GM23338 (cell line): ENCODE measurements around the gene PACSIN1. TPM values are rescaled to one million over a fixed set of nuclear protein-coding genes. Genes with fewer than 3 reads are reported as not detected.

Source experiments
- ATAC-seq: fragments of 200-7000 bp; cut with Tn5 transposase; 3 replicates; pipeline ENCODE4 v1.9.1; 2020
- DNase-seq: peaks from one replicate; pipeline ENCODE4 v3.0.0-alpha.2; 2015; ENCODE audit warnings: low spot score
- H2AFZ ChIP-seq: fragments of 200-600 bp; sonication (generic); 2 replicates; pipeline ENCODE4 v1.8.0; 2016; ENCODE audit warnings: antibody characterized with exemption, mild to moderate bottlenecking, moderate library complexity
- H3F3A ChIP-seq: fragments of 200-600 bp; sonication (generic); replicated peaks from 2 replicates; pipeline ENCODE4 v1.8.0; 2017; ENCODE audit warnings: antibody characterized with exemption, mixed run types, low read depth
- H3K27ac ChIP-seq: fragments of 200-600 bp; sonication (generic); 2 replicates; pipeline ENCODE4 v1.6.1; 2016; ENCODE audit warnings: low read depth
- H3K27me3 ChIP-seq: fragments of 200-600 bp; sonication (generic); 2 replicates; pipeline ENCODE4 v1.8.0; 2016; ENCODE audit warnings: mild to moderate bottlenecking, mixed run types, moderate library complexity; ENCODE audit not compliant: insufficient read depth
- H3K36me3 ChIP-seq: fragments of 200-600 bp; sonication (generic); 2 replicates; pipeline ENCODE4 v1.8.0; 2016; ENCODE audit warnings: mild to moderate bottlenecking; ENCODE audit not compliant: insufficient read depth
- H3K4me1 ChIP-seq: fragments of 200-600 bp; sonication (generic); 2 replicates; pipeline ENCODE4 v1.8.0; 2016; ENCODE audit warnings: mild to moderate bottlenecking, moderate library complexity; ENCODE audit not compliant: insufficient read depth
- H3K4me2 ChIP-seq: fragments of 200-600 bp; sonication (generic); 2 replicates; pipeline ENCODE4 v1.7.1; 2017; ENCODE audit warnings: mixed run types
- H3K4me3 ChIP-seq: fragments of 200-600 bp; sonication (generic); 2 replicates; pipeline ENCODE4 v1.6.1; 2016; ENCODE audit warnings: mixed run types
- H3K79me2 ChIP-seq: fragments of 200-600 bp; sonication (generic); replicated peaks from 2 replicates; pipeline ENCODE4 v1.8.0; 2017; ENCODE audit warnings: mild to moderate bottlenecking; ENCODE audit not compliant: insufficient read depth
- H3K9me2 ChIP-seq: fragments of 200-600 bp; sonication (generic); 2 replicates; pipeline ENCODE4 v1.8.0; 2017; ENCODE audit not compliant: insufficient read depth
- H4K20me1 ChIP-seq: fragments of 200-600 bp; sonication (generic); replicated peaks from 2 replicates; pipeline ENCODE4 v1.8.0; 2017; ENCODE audit warnings: mild to moderate bottlenecking; ENCODE audit not compliant: insufficient read depth
- H3K27ac Mint-ChIP-seq: 2 replicates; pipeline ENCODE4 v1.8.0; 2020; ENCODE audit warnings: inconsistent platforms, mild to moderate bottlenecking, moderate library complexity, mixed read lengths
- H3K27me3 Mint-ChIP-seq: 3 replicates; pipeline ENCODE4 v1.8.0; 2022; ENCODE audit warnings: low read depth, mild to moderate bottlenecking, moderate library complexity, mixed read lengths, inconsistent platforms; ENCODE audit not compliant: insufficient read depth, poor library complexity
- H3K36me3 Mint-ChIP-seq: 3 replicates; pipeline ENCODE4 v1.8.0; 2021; ENCODE audit warnings: low read depth, mild to moderate bottlenecking, inconsistent platforms, moderate library complexity, mixed read lengths
- H3K4me1 Mint-ChIP-seq: 3 replicates; pipeline ENCODE4 v1.8.0; 2020; ENCODE audit warnings: mild to moderate bottlenecking, inconsistent platforms, mixed read lengths
- H3K4me3 Mint-ChIP-seq: 3 replicates; pipeline ENCODE4 v1.8.0; 2021; ENCODE audit warnings: moderate library complexity, mild to moderate bottlenecking, inconsistent platforms, mixed read lengths
- H3K9me3 Mint-ChIP-seq: 3 replicates; pipeline ENCODE4 v1.8.0; 2020; ENCODE audit warnings: moderate library complexity, mild to moderate bottlenecking, inconsistent platforms, mixed read lengths
- CREB1 ChIP-seq: fragments of 250-450 bp; sonication (Bioruptor Pico); IDR thresholded peaks from 2 replicates; pipeline ENCODE4 v1.5.0; 2020; ENCODE audit warnings: low read depth, mild to moderate bottlenecking, moderate library complexity
- EZH2 ChIP-seq: fragments of 200-600 bp; sonication (generic); IDR thresholded peaks from one replicate; pipeline ENCODE4 v1.8.0; 2017; ENCODE audit warnings: antibody characterized with exemption, mild to moderate bottlenecking, low read depth; ENCODE audit not compliant: unreplicated experiment
- EZH2phosphoT487 ChIP-seq: fragments of 200-600 bp; sonication (generic); IDR thresholded peaks from one replicate; pipeline ENCODE4 v1.8.1; 2018; ENCODE audit warnings: antibody characterized with exemption; ENCODE audit not compliant: unreplicated experiment
- JUNB ChIP-seq: IDR thresholded peaks from one replicate; pipeline ENCODE4 v1.6.1; 2016; ENCODE audit warnings: antibody characterized with exemption; ENCODE audit not compliant: unreplicated experiment
- NANOG ChIP-seq: IDR thresholded peaks from 2 replicates; pipeline ENCODE4 v1.6.1; 2016; ENCODE audit warnings: antibody characterized with exemption, borderline replicate concordance
- POLR2AphosphoS5 ChIP-seq: IDR thresholded peaks from 2 replicates; pipeline ENCODE4 v1.6.1; 2016; ENCODE audit warnings: antibody characterized with exemption, low read depth
- REST ChIP-seq: IDR thresholded peaks from one replicate; pipeline ENCODE4 v1.6.1; 2018; ENCODE audit warnings: antibody characterized with exemption; ENCODE audit not compliant: unreplicated experiment
- STAT1 ChIP-seq: IDR thresholded peaks from one replicate; pipeline ENCODE4 v1.6.1; 2016; ENCODE audit warnings: antibody characterized with exemption; ENCODE audit not compliant: unreplicated experiment
- ZNF114 ChIP-seq: fragments of 250-450 bp; sonication (Bioruptor Pico); IDR thresholded peaks from 2 replicates; pipeline ENCODE4 v1.5.0; 2020; ENCODE audit warnings: mild to moderate bottlenecking, moderate library complexity
- ZNF331 ChIP-seq: fragments of 250-450 bp; sonication (Bioruptor Pico); IDR thresholded peaks from 2 replicates; pipeline ENCODE4 v1.5.0; 2020; ENCODE audit warnings: low read depth, mild to moderate bottlenecking, moderate library complexity
- ZNF462 ChIP-seq: fragments of 250-450 bp; sonication (Bioruptor Pico); IDR thresholded peaks from 2 replicates; pipeline ENCODE4 v1.5.0; 2020; ENCODE audit warnings: mild to moderate bottlenecking, moderate library complexity
- polyA plus RNA-seq: library from polyadenylated mRNA; unstranded; fragments of >200 nt; fragmentation: Nextera tagmentation; extraction: Ambion mirVana; gene quantifications from 2 replicates; pipeline ENCODE4 v1.2.1, GENCODE V29; 2016
- total RNA-seq: library from RNA; depleted of rRNA; stranded (reverse); fragments of >200 nt; shearing (Covaris generic); gene quantifications from 2 replicates; pipeline ENCODE4 v1.2.3, GENCODE V29; 2014
- TF ChIP-seq, protein P1 (sequence below), 2 experiments: fragments of 200-600 bp in 1 of 2; sonication (generic) in 1 of 2; conservative IDR thresholded peaks; 2 replicates each; pipeline versions ENCODE4 v1.5.1 to v1.6.1; 2016 to 2017; ENCODE audit warnings: antibody characterized with exemption in 2 of 2, low read depth in 2 of 2, mild to moderate bottlenecking in 2 of 2, moderate library complexity in 1 of 2
- TF ChIP-seq, protein P2 (sequence below): IDR thresholded peaks from 2 replicates; pipeline ENCODE4 v1.6.1; 2016; ENCODE audit warnings: antibody characterized with exemption

Gene PACSIN1
- total and polyA plus RNA-seq, 2 experiments from 2014 or later: 5.2 to 8.7 TPM

DNA sequence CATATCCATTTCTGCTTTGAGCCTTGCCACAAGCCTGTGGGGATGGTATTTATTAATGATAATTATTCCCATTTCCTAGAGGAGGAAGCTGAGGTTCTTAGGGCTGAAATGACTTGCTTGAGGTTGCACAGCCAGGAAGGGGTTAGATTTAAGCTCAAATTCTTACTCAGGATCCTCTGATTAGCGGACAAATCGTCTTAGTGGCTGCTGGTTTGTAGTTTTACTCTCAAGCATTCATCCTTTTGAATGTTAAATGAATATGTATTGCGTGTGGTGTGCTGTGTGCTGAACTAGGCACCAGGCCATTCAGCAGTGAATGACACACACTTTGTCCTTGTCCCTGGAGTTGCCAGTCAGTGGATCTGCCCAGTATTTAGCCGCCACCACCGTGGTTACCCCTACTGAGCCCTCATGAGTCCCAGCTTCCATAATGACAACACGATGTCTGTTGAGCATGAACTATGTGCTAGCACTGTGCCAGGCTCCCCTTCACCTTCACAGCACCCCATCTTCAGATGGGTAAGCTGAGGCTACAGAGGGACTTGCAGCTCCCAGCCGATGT, 10.0 kb downstream of the PACSIN1 start:
- H2AFZ ChIP-seq: no peak overlapping the region
- no peaks in the 10 kb centered on the region for H3K27me3 ChIP-seq
- Mint-ChIP-seq H3K4me1 (peaks cover 3% of the 10 kb centered on the region), H3K36me3 (peaks cover 9% of the 10 kb centered on the region; the same call in 1 of the 3 replicates), H3K9me3 (peaks cover 10% of the 10 kb centered on the region), H3K27me3 (peaks cover 7% of the 10 kb centered on the region), H3K27ac (no peak overlapping the region), H3K4me3 (no peak overlapping the region)
- DNase-seq: no peak
- TF ChIP-seq ZNF462 (CRISPR knock-in tag) (no peak), ZNF331 (CRISPR knock-in tag) (no peak), STAT1 (no peak), EZH2 (no peak), REST (no peak), POLR2AphosphoS5 (no peak), ZNF114 (CRISPR knock-in tag) (no peak), CREB1 (CRISPR knock-in tag) (no peak), NANOG (no peak), EZH2phosphoT487 (no peak), JUNB (no peak)
- TF ChIP-seq, protein P1, sequence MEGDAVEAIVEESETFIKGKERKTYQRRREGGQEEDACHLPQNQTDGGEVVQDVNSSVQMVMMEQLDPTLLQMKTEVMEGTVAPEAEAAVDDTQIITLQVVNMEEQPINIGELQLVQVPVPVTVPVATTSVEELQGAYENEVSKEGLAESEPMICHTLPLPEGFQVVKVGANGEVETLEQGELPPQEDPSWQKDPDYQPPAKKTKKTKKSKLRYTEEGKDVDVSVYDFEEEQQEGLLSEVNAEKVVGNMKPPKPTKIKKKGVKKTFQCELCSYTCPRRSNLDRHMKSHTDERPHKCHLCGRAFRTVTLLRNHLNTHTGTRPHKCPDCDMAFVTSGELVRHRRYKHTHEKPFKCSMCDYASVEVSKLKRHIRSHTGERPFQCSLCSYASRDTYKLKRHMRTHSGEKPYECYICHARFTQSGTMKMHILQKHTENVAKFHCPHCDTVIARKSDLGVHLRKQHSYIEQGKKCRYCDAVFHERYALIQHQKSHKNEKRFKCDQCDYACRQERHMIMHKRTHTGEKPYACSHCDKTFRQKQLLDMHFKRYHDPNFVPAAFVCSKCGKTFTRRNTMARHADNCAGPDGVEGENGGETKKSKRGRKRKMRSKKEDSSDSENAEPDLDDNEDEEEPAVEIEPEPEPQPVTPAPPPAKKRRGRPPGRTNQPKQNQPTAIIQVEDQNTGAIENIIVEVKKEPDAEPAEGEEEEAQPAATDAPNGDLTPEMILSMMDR (conservative IDR thresholded peaks at IDR 0.05; ENCODE audit: low read depth in 2 of 2): no peak
- TF ChIP-seq, protein P2, sequence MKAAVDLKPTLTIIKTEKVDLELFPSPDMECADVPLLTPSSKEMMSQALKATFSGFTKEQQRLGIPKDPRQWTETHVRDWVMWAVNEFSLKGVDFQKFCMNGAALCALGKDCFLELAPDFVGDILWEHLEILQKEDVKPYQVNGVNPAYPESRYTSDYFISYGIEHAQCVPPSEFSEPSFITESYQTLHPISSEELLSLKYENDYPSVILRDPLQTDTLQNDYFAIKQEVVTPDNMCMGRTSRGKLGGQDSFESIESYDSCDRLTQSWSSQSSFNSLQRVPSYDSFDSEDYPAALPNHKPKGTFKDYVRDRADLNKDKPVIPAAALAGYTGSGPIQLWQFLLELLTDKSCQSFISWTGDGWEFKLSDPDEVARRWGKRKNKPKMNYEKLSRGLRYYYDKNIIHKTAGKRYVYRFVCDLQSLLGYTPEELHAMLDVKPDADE: no peak
- H4K20me1 ChIP-seq: no peaks in the 10 kb centered on the region
- no peak for ATAC-seq
- H3K4me1 ChIP-seq: no peaks in the 10 kb centered on the region; the same call in 1 of the 2 replicates
- H3K4me3 ChIP-seq: no peak overlapping the region
- H3K27ac ChIP-seq: no peak overlapping the region
- no peaks in the 10 kb centered on the region for H3F3A ChIP-seq
- no peaks in the 10 kb centered on the region for H3K9me2 ChIP-seq
- H3K4me2 ChIP-seq: no peak overlapping the region
- H3K79me2 ChIP-seq: no peaks in the 10 kb centered on the region
- no peaks in the 10 kb centered on the region for H3K36me3 ChIP-seq
